Right atrium auricular region (tissue), 2 donors: ENCODE results near the gene LSM14A. TPM values are rescaled to one million over a fixed set of nuclear protein-coding genes. Genes with fewer than 3 reads are reported as not detected.
A peak's percentile ranks its signal among the peaks of the same experiment; 100 is the strongest.

Source experiments
- DNase-seq: peaks from one replicate; pipeline ENCODE4 v3.0.0-alpha.2; 2019; ENCODE audit warnings: low spot score
- H3K27ac ChIP-seq, 2 donors: fragments of 200-600 bp; sonication (generic); 1 replicate in 1 of 2; 2 replicates in 1 of 2; pipeline ENCODE4 v1.5.1; 2016 to 2019
- H3K27me3 ChIP-seq, 2 donors: fragments of 200-600 bp; sonication (generic); one replicate each; pipeline versions ENCODE4 v1.5.1 to v1.6.0; 2017 to 2019
- H3K36me3 ChIP-seq: fragments of 200-600 bp; sonication (generic); one replicate; pipeline ENCODE4 v1.5.1; 2016
- H3K4me1 ChIP-seq, 2 donors: fragments of 200-600 bp; sonication (generic); one replicate each; pipeline versions ENCODE4 v1.5.1 to v1.6.0; 2017 to 2019
- H3K4me3 ChIP-seq, 2 donors: fragments of 200-600 bp; sonication (generic); 1 replicate in 1 of 2; 2 replicates in 1 of 2; pipeline ENCODE4 v1.5.1; 2017 to 2019; ENCODE audit warnings: mild to moderate bottlenecking in 1 of 2, moderate library complexity in 1 of 2
- H3K9me3 ChIP-seq, 2 donors: fragments of 200-600 bp; sonication (generic); one replicate each; pipeline ENCODE4 v1.5.1; 2019
- total RNA-seq, 2 donors: library from RNA; depleted of rRNA; stranded (reverse); fragments of >200 nt; gene quantifications; one replicate each; pipeline ENCODE4 v1.1.0, GENCODE V29; 2016
- TF ChIP-seq, protein P1 (sequence below), 2 donors: fragments of 200-600 bp; sonication (generic); IDR thresholded peaks; one replicate each; pipeline ENCODE4 v1.5.1; 2019; ENCODE audit warnings: antibody characterized with exemption in 2 of 2

Gene LSM14A
- total RNA-seq, 2 donors from 2014 or later = 60.3 to 80.2 TPM

DNA sequence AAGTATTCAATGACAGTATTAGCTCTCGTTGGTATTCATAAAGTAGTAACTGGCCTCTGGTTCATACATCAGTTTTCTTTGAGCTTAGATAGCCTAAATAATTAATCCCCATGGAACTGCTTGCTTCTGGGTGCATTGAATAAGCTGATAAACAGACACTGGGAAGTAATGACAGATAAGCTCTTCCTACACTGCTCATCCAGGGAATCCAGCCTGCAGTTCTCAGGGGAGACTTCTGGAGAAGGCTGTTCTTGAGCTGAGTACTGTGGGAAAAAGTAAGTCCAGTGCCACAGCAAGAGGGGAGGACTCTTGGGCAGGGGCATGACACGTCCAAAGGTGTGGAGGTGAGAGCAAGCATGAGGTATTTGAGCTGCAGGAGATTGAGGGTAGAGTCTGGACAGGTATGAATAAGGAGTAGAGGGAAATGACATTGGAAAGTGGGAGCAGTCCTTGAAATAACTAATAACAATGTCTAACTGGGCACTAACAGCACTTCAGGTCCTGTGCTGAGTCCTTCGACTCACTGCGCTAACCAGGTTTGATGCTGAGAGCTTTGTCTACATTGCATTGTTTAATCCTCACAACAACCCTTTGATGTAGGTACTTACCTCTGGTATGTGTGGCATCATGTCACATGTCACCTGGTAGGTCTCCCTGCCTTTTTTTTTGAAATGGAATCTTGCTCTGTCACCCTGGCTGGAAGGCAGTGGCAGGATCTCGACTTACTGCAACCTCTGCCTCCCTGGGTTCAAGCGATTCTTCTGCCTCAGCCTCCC is 89.2 kb downstream of the LSM14A start:
- no peaks in the 10 kb centered on the region for H3K36me3 ChIP-seq
- DNase-seq = no peak
- no peak overlapping the region for H3K4me3 ChIP-seq
- peaks cover 0 to 51% of the 10 kb centered on the region in 2 donors for H3K4me1 ChIP-seq
- H3K27me3 ChIP-seq = no peaks in the 10 kb centered on the region
- no peaks in the 10 kb centered on the region for H3K9me3 ChIP-seq
- TF ChIP-seq, protein P1, sequence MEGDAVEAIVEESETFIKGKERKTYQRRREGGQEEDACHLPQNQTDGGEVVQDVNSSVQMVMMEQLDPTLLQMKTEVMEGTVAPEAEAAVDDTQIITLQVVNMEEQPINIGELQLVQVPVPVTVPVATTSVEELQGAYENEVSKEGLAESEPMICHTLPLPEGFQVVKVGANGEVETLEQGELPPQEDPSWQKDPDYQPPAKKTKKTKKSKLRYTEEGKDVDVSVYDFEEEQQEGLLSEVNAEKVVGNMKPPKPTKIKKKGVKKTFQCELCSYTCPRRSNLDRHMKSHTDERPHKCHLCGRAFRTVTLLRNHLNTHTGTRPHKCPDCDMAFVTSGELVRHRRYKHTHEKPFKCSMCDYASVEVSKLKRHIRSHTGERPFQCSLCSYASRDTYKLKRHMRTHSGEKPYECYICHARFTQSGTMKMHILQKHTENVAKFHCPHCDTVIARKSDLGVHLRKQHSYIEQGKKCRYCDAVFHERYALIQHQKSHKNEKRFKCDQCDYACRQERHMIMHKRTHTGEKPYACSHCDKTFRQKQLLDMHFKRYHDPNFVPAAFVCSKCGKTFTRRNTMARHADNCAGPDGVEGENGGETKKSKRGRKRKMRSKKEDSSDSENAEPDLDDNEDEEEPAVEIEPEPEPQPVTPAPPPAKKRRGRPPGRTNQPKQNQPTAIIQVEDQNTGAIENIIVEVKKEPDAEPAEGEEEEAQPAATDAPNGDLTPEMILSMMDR (IDR thresholded peaks at IDR 0.05) = no peak
- H3K27ac ChIP-seq = no peak overlapping the region

DNA sequence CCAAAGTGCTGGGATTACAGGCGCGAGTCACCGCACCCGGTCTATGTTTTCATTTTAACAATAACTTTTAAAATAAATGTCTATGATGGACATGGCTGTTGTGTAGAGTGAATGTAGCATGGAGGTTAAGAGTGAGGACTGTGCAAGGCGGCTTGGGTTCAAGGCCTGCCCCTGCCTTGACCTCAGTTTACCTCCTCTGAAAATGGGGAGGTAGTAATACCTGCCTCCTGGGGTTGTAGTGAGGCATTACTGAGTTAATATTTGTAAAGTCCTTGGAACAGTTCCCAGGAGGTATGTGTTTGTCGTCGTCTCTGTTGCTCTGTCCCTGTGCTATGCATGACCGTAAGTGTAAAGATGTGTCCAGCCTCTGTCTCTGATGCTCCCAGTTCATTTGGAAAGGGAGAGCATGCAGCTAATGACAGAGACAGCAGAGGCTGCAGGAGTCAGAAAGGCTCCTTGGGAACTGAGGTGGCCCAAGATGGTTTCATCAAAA is 91.5 kb downstream of the LSM14A start:
- H3K9me3 ChIP-seq = no peaks in the 10 kb centered on the region
- H3K27ac ChIP-seq = no peak overlapping the region
- no peaks in the 10 kb centered on the region for H3K27me3 ChIP-seq
- H3K4me1 ChIP-seq = peaks cover 0 to 43% of the 10 kb centered on the region in 2 donors
- no peaks in the 10 kb centered on the region for H3K36me3 ChIP-seq
- no peak overlapping the region for H3K4me3 ChIP-seq
- TF ChIP-seq, protein P1 (IDR thresholded peaks at IDR 0.05) = no peak
- DNase-seq = no peak

GRCh38 chr19:34265221-34265650 is 92.9 kb downstream of the LSM14A start:
- H3K27ac ChIP-seq = peak overlapping the region; percentile 46 to 50
- H3K4me1 ChIP-seq = peaks cover 0 to 46% of the 10 kb centered on the region in 2 donors
- TF ChIP-seq, protein P1 (IDR thresholded peaks at IDR 0.05) = no peak
- H3K27me3 ChIP-seq = no peaks in the 10 kb centered on the region
- H3K4me3 ChIP-seq = peak overlapping the region; percentile 29 to 33
- no peaks in the 10 kb centered on the region for H3K9me3 ChIP-seq
- no peaks in the 10 kb centered on the region for H3K36me3 ChIP-seq
- no peak for DNase-seq

- Histone ChIP-seq H3K4me1 (peaks cover 0 to 65% of the 10 kb centered on the region in 2 donors), H3K27ac (peak overlapping the region; percentile 84 to 87), H3K27me3 (no peaks in the 10 kb centered on the region), H3K4me3 (no peak overlapping the region), H3K36me3 (no peaks in the 10 kb centered on the region), H3K9me3 (no peaks in the 10 kb centered on the region)
- TF ChIP-seq, protein P1 (IDR thresholded peaks at IDR 0.05) = no peak
- DNase-seq = no peak
Observed at GRCh38 chr19:34269081-34269480, 96.8 kb downstream of the LSM14A start.

DNA sequence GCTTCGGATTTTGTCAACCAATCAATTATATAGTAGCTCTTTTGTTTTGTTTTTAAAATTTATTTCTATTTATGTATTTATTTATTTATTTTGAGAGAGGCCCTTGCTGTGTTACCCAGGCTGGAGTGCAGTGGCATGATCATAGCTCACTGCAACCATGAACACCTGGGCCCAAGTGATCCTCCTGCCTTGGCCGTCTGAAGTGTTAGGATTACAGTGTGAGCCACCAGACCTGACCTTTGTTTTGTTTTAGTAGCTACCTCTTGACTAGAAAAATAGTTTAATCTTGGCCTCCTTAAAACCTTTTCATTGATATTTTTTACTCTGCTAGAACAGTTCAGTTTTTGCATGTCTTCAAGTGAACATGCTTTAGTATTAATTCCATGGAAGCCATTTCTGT is 97.2 kb downstream of the LSM14A start:
- peak overlapping the region; percentile 84 to 87 for H3K27ac ChIP-seq
- no peaks in the 10 kb centered on the region for H3K9me3 ChIP-seq
- H3K27me3 ChIP-seq = no peaks in the 10 kb centered on the region
- peaks cover 0 to 65% of the 10 kb centered on the region in 2 donors for H3K4me1 ChIP-seq
- no peak for DNase-seq
- TF ChIP-seq, protein P1 (IDR thresholded peaks at IDR 0.05) = no peak
- H3K36me3 ChIP-seq = no peaks in the 10 kb centered on the region
- no peak overlapping the region for H3K4me3 ChIP-seq
